Testis (tissue), 3 donors: Measurements from ENCODE around the gene ADAMTSL1. TPM values are rescaled to one million over a fixed set of nuclear protein-coding genes. Genes with fewer than 3 reads are reported as not detected.

ENCODE experiments used
- DNase-seq: peaks from one replicate; pipeline ENCODE4 v3.0.0-alpha.2; 2019
- H3K27ac ChIP-seq, 2 donors: fragments of 200-600 bp; sonication (generic); one replicate each; pipeline ENCODE4 v1.5.1; 2019
- H3K27me3 ChIP-seq: fragments of 200-600 bp; sonication (generic); one replicate; pipeline ENCODE4 v1.5.1; 2019
- H3K36me3 ChIP-seq: fragments of 200-600 bp; sonication (generic); one replicate; pipeline ENCODE4 v1.5.1; 2017; ENCODE audit warnings: low read depth; ENCODE audit errors: missing control alignments
- H3K4me1 ChIP-seq: fragments of 200-600 bp; sonication (generic); one replicate; pipeline ENCODE4 v1.5.1; 2019
- H3K4me3 ChIP-seq, 2 donors: fragments of 200-600 bp; sonication (generic); one replicate each; pipeline ENCODE4 v1.5.1; 2017 to 2019
- H3K9me3 ChIP-seq: fragments of 200-600 bp; sonication (generic); one replicate; pipeline ENCODE4 v1.5.1; 2017
- POLR2A ChIP-seq: fragments of 450-650 bp; IDR thresholded peaks from one replicate; pipeline ENCODE4 v1.6.1; 2017; ENCODE audit warnings: antibody characterized with exemption, mild to moderate bottlenecking, moderate library complexity
- WGBS, 2 donors: methylation state at CpG; one replicate each; pipeline ENCODE4 v1.1.5; 2018; 5-methylcytosine and 5-hydroxymethylcytosine counted together
- intact Hi-C: fragments of 100-400 bp; cut with DNase I; formaldehyde crosslinking; loops from one replicate; pipeline ENCODE4 v1.15.1; 2023; ENCODE audit warnings: low total_unique reads
- polyA plus RNA-seq: library from polyadenylated mRNA; stranded (reverse); fragments of 350-450 nt; fragmentation: Illumina TruSeq; extraction: RNeasy Lipid Tissue Mini Kit (QIAGEN cat#74804); gene quantifications from one replicate; pipeline ENCODE4 v1.2.3, GENCODE V29; 2014; ENCODE audit warnings: low read depth, low replicate concordance; ENCODE audit not compliant: insufficient read depth
- total RNA-seq, 2 donors: library from RNA; depleted of rRNA; stranded (reverse); fragments of >200 nt; gene quantifications; one replicate each; pipeline ENCODE4 v1.2.3, GENCODE V29; 2016
- TF ChIP-seq, protein P1 (sequence below), 3 experiments: fragments of 450-650 bp in 2 of 3; fragments of 200-600 bp in 1 of 3; sonication (generic) in 1 of 3; IDR thresholded peaks; one replicate each; pipeline ENCODE4 v1.5.1; 2016 to 2019; ENCODE audit warnings: antibody characterized with exemption in 3 of 3, mild to moderate bottlenecking in 2 of 3, moderate library complexity in 1 of 3

Gene ADAMTSL1
- total and polyA plus RNA-seq, 3 donors from 2014 or later = 4.7 to 12.3 (median 6.7) TPM

DNA sequence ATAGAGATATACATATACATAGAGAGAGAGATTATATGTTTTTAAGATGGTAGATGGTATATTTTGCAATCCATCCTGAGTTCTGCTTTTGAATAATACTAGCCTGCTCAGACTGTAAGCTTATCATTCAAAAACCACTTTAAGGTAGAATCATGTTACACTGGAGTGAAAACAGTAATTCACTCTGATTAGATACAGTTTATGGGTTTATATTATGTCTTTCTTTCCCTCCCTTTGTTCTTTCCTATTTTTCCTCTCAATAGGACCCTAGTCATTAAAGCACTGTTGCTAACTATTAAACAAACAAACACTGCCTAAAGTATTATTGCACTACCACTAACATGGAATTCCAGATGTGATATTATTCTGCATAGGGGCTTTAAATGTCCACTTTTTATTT lies 202.0 kb downstream of the ADAMTSL1 start:
- TF ChIP-seq, protein P1, sequence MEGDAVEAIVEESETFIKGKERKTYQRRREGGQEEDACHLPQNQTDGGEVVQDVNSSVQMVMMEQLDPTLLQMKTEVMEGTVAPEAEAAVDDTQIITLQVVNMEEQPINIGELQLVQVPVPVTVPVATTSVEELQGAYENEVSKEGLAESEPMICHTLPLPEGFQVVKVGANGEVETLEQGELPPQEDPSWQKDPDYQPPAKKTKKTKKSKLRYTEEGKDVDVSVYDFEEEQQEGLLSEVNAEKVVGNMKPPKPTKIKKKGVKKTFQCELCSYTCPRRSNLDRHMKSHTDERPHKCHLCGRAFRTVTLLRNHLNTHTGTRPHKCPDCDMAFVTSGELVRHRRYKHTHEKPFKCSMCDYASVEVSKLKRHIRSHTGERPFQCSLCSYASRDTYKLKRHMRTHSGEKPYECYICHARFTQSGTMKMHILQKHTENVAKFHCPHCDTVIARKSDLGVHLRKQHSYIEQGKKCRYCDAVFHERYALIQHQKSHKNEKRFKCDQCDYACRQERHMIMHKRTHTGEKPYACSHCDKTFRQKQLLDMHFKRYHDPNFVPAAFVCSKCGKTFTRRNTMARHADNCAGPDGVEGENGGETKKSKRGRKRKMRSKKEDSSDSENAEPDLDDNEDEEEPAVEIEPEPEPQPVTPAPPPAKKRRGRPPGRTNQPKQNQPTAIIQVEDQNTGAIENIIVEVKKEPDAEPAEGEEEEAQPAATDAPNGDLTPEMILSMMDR (IDR thresholded peaks at IDR 0.05) = no peak
- no peak for TF ChIP-seq POLR2A
- no peak overlapping the region for H3K27ac ChIP-seq
- no peaks in the 10 kb centered on the region for H3K36me3 ChIP-seq
- no peaks in the 10 kb centered on the region for H3K27me3 ChIP-seq
- no peak for DNase-seq
- no peaks in the 10 kb centered on the region for H3K9me3 ChIP-seq
- no peaks in the 10 kb centered on the region for H3K4me1 ChIP-seq
- H3K4me3 ChIP-seq = no peak overlapping the region
- intact Hi-C loops = no loop called here

DNA sequence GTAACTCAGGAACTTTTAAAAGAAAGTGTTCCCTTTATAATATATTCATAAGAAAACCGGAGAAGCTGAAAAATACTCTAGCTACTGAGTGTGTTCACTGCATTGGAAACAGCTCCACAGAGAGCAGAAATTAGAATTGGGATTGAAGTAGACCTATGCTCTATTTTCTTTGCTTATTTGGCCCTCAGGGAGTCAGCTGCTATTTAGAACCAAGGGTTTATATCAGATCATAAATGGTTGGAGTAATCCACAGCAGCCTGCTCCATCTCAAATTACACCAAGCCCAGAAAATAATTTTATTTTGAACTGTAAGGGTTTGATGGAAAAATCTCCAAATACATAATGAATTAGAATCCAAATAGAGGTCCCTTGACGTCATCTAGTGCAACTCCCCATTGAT lies 202.6 kb downstream of the ADAMTSL1 start:
- H3K4me3 ChIP-seq = no peak overlapping the region
- WGBS, 2 donors = 62 to 70% methylated on average over 2 of the region's 2 CpGs
- no peak for TF ChIP-seq POLR2A
- TF ChIP-seq, protein P1 (IDR thresholded peaks at IDR 0.05) = no peak
- no peaks in the 10 kb centered on the region for H3K9me3 ChIP-seq
- DNase-seq = no peak
- no peaks in the 10 kb centered on the region for H3K36me3 ChIP-seq
- no peaks in the 10 kb centered on the region for H3K4me1 ChIP-seq
- no peaks in the 10 kb centered on the region for H3K27me3 ChIP-seq
- no peak overlapping the region for H3K27ac ChIP-seq
- intact Hi-C loops = no loop called here

- no peaks in the 10 kb centered on the region for H3K36me3 ChIP-seq
- no peaks in the 10 kb centered on the region for H3K27me3 ChIP-seq
- WGBS, 2 donors = 48 to 65% methylated on average over 1 of the region's 1 CpG
- H3K4me1 ChIP-seq = peaks cover 2% of the 10 kb centered on the region
- no peak for DNase-seq
- no peak overlapping the region for H3K27ac ChIP-seq
- TF ChIP-seq, protein P1 (IDR thresholded peaks at IDR 0.05) = no peak
- TF ChIP-seq POLR2A = no peak
- H3K4me3 ChIP-seq = no peak overlapping the region
- no peaks in the 10 kb centered on the region for H3K9me3 ChIP-seq
- intact Hi-C loops = no loop called here
Observed at GRCh38 chr9:18678821-18679590, 205.1 kb downstream of the ADAMTSL1 start.

DNA sequence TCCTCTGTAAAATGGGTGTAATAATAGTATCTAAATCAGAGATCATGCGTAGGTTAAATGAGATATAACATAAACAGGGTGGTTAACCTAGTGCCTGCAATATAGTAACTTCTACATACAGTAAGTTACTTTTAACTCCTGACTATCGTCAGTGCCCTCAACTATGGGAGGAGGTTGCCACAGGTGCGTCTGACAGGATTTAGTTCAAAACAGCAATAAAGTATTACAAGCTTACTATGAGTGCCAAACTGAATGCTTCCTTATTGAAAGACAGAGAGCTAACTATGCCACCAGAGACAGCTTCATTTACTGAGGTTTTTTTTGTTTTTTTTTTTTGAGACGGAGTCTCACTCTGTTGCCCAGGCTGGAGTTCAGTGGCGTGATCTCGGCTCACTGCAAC lies 209.0 kb downstream of the ADAMTSL1 start:
- 63 to 82% methylated on average over 6 of the region's 6 CpGs for WGBS, 2 donors
- no peaks in the 10 kb centered on the region for H3K27me3 ChIP-seq
- no peaks in the 10 kb centered on the region for H3K36me3 ChIP-seq
- no peak overlapping the region for H3K4me3 ChIP-seq
- intact Hi-C loops = no loop called here
- no peak overlapping the region for H3K27ac ChIP-seq
- TF ChIP-seq, protein P1 (IDR thresholded peaks at IDR 0.05) = no peak
- TF ChIP-seq POLR2A = no peak
- no peaks in the 10 kb centered on the region for H3K9me3 ChIP-seq
- no peak for DNase-seq
- H3K4me1 ChIP-seq = peaks cover 9% of the 10 kb centered on the region

DNA sequence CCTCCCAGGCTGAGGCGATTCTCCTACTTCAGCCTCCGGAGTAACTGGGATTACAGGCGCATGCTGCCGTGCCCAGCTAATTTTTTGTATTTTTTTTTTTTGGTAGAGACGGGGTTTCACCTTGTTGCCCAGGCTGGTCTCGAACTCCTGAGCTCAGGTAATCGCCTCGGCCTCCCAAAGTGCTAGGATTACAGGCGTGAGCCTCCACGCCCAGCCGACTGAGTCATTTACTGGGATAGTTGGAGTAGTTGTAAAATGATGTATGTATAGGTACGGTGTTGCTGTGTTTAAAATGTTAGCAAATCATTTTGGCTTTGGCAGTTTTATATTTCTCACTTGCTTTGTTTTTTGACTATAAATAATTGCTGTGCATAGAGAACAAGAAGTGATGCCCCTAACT lies 209.4 kb downstream of the ADAMTSL1 start:
- no peak overlapping the region for H3K27ac ChIP-seq
- H3K36me3 ChIP-seq = no peaks in the 10 kb centered on the region
- no peak for TF ChIP-seq POLR2A
- TF ChIP-seq, protein P1 (IDR thresholded peaks at IDR 0.05) = no peak
- no peak for DNase-seq
- intact Hi-C loops = no loop called here
- WGBS, 2 donors = 95 to 97% methylated on average over 12 of the region's 12 CpGs
- no peaks in the 10 kb centered on the region for H3K27me3 ChIP-seq
- H3K9me3 ChIP-seq = no peaks in the 10 kb centered on the region
- no peak overlapping the region for H3K4me3 ChIP-seq
- H3K4me1 ChIP-seq = peaks cover 9% of the 10 kb centered on the region
